ENCODE data around the gene PHTF1.
"Not testable (repeated sequence)": the region's sequence is repeated elsewhere in the genome, so short reads cannot be mapped to it uniquely, and the experiment has no call there.

PHTF1 gene

DNA sequence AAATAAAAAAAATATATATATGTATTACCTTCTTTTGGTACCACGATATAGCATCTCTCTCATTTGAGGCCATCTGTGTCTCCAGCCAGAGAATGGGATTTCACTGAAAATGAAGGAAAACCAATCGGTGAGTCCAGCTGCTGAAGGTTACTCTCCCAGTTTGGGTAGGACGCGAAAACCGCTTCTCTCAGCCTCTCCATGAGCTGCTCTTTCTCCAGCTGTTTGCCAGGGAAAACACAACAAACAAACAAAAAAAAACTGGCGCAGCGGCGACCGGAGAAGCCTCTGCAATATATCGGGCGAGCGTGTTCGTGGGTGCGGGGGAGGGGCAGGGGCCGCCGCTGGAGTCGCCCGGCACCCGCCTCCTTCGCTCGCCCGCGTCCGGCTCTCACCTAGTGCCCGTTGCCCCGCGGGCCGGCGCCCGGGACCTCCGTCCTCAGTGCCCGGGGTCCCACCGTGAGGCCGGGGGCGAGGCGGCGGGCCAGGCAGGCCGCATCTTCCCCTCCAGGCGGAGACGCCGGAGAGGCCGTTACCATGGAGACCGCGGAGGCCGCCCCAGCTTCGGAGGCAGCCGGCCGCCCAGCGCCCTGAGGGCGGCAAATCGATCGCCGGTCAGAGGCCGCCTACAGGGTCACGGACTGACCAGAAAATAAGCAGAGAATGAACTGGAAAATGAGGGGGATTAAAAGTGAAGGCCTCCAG, 504 bp downstream of the PHTF1 start:
- Mint-ChIP-seq H3K4me1 (peaks cover 18% of the 10 kb centered on the region), H3K36me3 (peaks cover 24% of the 10 kb centered on the region), H3K4me3 (peak overlapping the region; percentile 94), H3K27me3 (no peaks in the 10 kb centered on the region), H3K9me3 (no peaks in the 10 kb centered on the region), H3K27ac (peak overlapping the region; percentile 93)
- peak; percentile 81 for ATAC-seq

DNA sequence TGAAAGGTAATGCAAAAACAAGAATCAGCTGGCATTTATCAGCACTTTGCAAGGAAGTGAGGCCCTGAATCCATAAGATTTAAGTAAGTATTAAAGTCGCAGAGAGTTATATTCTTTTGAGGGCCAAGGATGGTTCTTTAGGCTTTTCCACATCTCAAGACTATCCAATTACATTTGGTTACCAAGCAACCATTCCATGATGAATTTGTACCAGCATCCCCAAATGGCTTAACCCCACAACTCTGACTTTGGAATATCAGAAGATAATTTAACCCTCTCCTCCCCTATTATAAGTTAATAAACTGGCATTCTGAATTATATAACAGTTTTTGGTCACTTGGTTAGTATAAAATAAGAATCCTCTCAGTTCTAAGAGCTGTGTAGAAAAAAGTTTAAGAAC, 2.8 kb downstream of the PHTF1 start:
- Mint-ChIP-seq H3K27me3 (no peaks in the 10 kb centered on the region), H3K9me3 (no peaks in the 10 kb centered on the region), H3K36me3 (peaks cover 15% of the 10 kb centered on the region), H3K4me1 (peaks cover 18% of the 10 kb centered on the region), H3K27ac (no peak overlapping the region), H3K4me3 (no peak overlapping the region)
- no peak for ATAC-seq

GRCh38 chr1:113753333-113753732, 6.0 kb downstream of the PHTF1 start:
- H3K27me3 Mint-ChIP-seq, H3K9me3 Mint-ChIP-seq, H3K4me3 Mint-ChIP-seq, H3K27ac Mint-ChIP-seq, ATAC-seq: not testable (repeated sequence)
- Mint-ChIP-seq H3K4me1 (peaks cover 11% of the 10 kb centered on the region), H3K36me3 (peaks cover 26% of the 10 kb centered on the region)

DNA sequence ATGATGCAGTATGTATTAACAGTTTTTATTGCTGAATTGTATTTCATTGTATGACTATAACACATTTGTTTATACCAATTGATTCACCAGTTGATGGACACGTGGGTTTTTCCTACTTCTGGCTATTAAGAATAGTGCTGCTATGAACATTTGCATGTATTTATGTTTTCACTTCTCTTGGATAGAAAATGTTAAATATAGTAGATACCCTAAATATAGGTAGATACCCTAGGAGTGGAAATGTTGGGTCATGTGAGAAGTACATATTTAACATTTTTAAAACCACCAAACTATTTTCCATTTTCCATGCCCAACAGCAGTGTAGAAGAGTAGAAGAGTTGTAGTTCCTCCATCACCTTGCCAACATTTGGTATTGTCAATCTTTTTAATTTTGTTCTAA, 7.8 kb downstream of the PHTF1 start:
- H3K27me3 Mint-ChIP-seq, result no peaks in the 10 kb centered on the region
- H3K4me3 Mint-ChIP-seq, result no peak overlapping the region
- no peaks in the 10 kb centered on the region for H3K9me3 Mint-ChIP-seq
- H3K4me1 Mint-ChIP-seq, result peaks cover 11% of the 10 kb centered on the region
- peaks cover 39% of the 10 kb centered on the region for H3K36me3 Mint-ChIP-seq
- no peak for ATAC-seq
- H3K27ac Mint-ChIP-seq, result no peak overlapping the region

GRCh38 chr1:113751114-113751513, 8.2 kb downstream of the PHTF1 start:
- no peaks in the 10 kb centered on the region for H3K9me3 Mint-ChIP-seq
- no peak overlapping the region for H3K4me3 Mint-ChIP-seq
- no peak overlapping the region for H3K27ac Mint-ChIP-seq
- H3K4me1 Mint-ChIP-seq, result peaks cover 9% of the 10 kb centered on the region
- peaks cover 35% of the 10 kb centered on the region for H3K36me3 Mint-ChIP-seq
- H3K27me3 Mint-ChIP-seq, result no peaks in the 10 kb centered on the region
- no peak for ATAC-seq

DNA sequence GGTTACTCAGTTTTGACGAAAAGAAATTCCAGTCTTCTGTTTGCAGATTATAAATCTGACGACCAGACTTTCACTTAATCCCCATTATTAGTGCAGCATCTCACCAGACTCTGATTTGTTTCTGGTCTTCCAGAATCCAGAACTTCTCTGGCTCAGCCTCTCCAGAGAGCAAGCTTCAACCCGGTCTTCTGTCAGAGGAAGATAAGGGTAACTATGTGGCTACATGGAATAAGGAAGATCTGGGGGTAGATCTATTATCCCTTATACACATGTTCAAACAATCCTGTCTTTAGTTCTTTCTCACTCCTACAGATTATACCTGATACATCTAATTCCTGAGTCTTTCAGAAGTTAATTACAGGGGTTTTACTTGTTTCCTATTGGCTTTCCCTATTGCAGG, 9.9 kb downstream of the PHTF1 start:
- no peak for ATAC-seq
- no peaks in the 10 kb centered on the region for H3K27me3 Mint-ChIP-seq
- H3K4me3 Mint-ChIP-seq, result no peak overlapping the region
- no peaks in the 10 kb centered on the region for H3K4me1 Mint-ChIP-seq
- no peak overlapping the region for H3K27ac Mint-ChIP-seq
- peaks cover 26% of the 10 kb centered on the region for H3K36me3 Mint-ChIP-seq
- no peaks in the 10 kb centered on the region for H3K9me3 Mint-ChIP-seq

DNA sequence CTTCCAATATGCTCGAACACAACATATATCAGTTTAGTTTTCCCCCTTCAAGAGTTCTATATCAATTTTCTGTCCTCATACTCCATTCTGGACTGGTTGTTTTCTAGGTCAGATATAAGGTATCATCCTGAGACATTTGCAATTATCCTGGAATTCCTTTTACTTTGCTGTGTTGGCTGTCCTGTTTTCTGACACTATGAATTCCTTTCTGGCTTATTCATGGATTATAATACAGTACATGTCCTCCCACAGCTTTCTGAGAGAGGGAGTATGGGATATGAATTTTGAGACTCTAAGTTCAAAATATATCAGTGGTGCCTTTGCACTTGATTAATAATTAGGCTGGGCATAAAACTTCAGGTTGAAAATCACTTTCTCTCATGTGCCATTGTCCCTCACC, 11.9 kb downstream of the PHTF1 start:
- H3K27me3 Mint-ChIP-seq, result no peaks in the 10 kb centered on the region
- no peaks in the 10 kb centered on the region for H3K9me3 Mint-ChIP-seq
- no peak for ATAC-seq
- no peak overlapping the region for H3K4me3 Mint-ChIP-seq
- H3K4me1 Mint-ChIP-seq, result no peaks in the 10 kb centered on the region
- H3K27ac Mint-ChIP-seq, result no peak overlapping the region
- peaks cover 31% of the 10 kb centered on the region for H3K36me3 Mint-ChIP-seq

DNA sequence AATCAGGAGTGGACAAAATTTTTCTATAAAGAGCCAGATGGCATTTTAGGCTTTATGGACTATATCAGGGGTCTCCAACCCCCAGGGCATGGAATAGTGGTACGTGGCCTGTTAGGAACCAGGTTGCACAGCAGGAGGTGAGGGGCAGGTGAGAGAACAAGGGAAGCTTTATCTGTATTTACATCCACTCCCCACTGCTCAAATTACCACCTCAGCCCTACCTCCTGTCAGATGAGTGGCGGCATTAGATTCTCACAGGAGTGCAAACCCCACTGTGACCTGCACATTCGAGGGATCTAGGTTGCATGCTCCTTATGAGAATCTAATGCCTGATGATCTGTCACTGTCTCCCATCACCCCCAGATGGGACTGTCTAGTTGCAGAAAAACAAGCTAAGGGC, 13.9 kb downstream of the PHTF1 start:
- no peaks in the 10 kb centered on the region for H3K9me3 Mint-ChIP-seq
- peaks cover 3% of the 10 kb centered on the region for H3K4me1 Mint-ChIP-seq
- H3K27me3 Mint-ChIP-seq, result no peaks in the 10 kb centered on the region
- no peak for ATAC-seq
- peaks cover 33% of the 10 kb centered on the region for H3K36me3 Mint-ChIP-seq
- no peak overlapping the region for H3K4me3 Mint-ChIP-seq
- no peak overlapping the region for H3K27ac Mint-ChIP-seq

DNA sequence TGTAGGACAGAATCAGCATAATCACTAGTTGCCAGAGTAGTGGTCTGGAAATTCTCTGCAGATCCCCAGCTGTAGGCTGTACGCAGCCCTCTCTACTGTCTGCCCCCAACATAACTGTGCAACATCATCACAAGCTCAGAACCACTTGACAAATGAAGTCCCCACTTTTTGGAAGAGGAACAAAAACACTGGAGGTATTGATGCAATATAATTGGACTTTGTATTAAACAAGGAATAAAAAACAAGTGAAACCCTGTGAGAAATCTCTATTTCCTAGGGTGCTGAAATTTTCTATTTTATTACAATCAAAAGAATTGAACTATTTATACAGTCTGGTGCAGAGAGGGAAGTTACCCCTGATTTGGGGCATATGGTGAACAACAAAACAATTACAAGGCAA, 15.2 kb downstream of the PHTF1 start:
- ATAC-seq, result no peak

GRCh38 chr1:113742515-113742914, 16.8 kb downstream of the PHTF1 start:
- Mint-ChIP-seq H3K4me3 (no peak overlapping the region), H3K4me1 (peaks cover 7% of the 10 kb centered on the region), H3K36me3 (peaks cover 34% of the 10 kb centered on the region), H3K9me3 (no peaks in the 10 kb centered on the region), H3K27me3 (no peaks in the 10 kb centered on the region), H3K27ac (no peak overlapping the region)
- no peak for ATAC-seq

More for the DNA sequence above, 15.2 kb downstream of the PHTF1 start:
- Mint-ChIP-seq H3K4me1 (peaks cover 7% of the 10 kb centered on the region), H3K27me3 (no peaks in the 10 kb centered on the region), H3K36me3 (peaks cover 33% of the 10 kb centered on the region), H3K9me3 (no peaks in the 10 kb centered on the region), H3K27ac (no peak overlapping the region), H3K4me3 (no peak overlapping the region)

GRCh38 chr1:113734357-113735055, 24.8 kb downstream of the PHTF1 start:
- no peaks in the 10 kb centered on the region for H3K9me3 Mint-ChIP-seq
- no peaks in the 10 kb centered on the region for H3K27me3 Mint-ChIP-seq
- no peak for ATAC-seq
- H3K4me3 Mint-ChIP-seq, result no peak overlapping the region
- no peak overlapping the region for H3K27ac Mint-ChIP-seq
- peaks cover 66% of the 10 kb centered on the region for H3K36me3 Mint-ChIP-seq
- H3K4me1 Mint-ChIP-seq, result no peaks in the 10 kb centered on the region

DNA sequence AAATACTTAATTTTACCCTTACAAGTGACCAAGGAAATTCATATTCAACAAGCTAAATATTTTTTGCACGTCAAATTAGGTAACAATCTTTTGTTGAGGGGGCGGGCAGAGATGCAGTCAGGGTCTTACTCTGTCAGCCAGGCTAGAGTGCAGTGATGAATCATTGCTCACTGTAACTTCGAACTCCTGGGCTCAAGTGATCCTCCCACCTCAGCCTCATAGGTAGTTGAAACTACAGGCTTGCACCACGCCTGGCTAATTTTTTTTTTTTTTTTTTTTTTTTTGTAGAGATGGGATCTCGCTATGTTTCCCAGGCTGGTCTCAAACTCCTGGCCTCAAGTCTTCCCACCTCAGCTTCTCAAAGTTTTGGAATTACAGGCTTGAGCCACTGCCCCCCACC, 26.5 kb downstream of the PHTF1 start:
- no peaks in the 10 kb centered on the region for H3K4me1 Mint-ChIP-seq
- no peak for ATAC-seq
- no peak overlapping the region for H3K4me3 Mint-ChIP-seq
- no peak overlapping the region for H3K27ac Mint-ChIP-seq
- H3K36me3 Mint-ChIP-seq, result peaks cover 71% of the 10 kb centered on the region
- peaks cover 5% of the 10 kb centered on the region for H3K9me3 Mint-ChIP-seq
- no peaks in the 10 kb centered on the region for H3K27me3 Mint-ChIP-seq

DNA sequence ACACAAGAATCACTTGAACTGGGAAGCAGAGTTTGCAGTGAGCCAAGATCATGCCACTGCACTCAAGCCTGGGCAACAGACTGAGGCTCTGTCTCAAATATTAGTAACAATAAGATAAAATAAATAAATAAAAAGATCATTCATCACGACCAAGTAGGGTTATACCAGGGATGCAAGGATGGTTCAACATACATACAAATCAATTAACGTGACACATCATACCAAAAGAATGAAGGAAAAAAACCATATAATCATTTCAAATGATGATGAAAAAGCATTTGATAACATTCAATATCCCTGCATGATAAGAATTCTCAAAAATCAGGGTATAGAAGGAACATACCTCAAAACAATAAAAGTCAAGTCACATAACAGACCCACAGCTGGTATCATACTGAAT, 38.3 kb downstream of the PHTF1 start:
- peaks cover 10% of the 10 kb centered on the region for H3K9me3 Mint-ChIP-seq
- no peaks in the 10 kb centered on the region for H3K27me3 Mint-ChIP-seq
- ATAC-seq, result no peak
- no peaks in the 10 kb centered on the region for H3K4me1 Mint-ChIP-seq
- peaks cover 87% of the 10 kb centered on the region for H3K36me3 Mint-ChIP-seq
- no peak overlapping the region for H3K27ac Mint-ChIP-seq
- H3K4me3 Mint-ChIP-seq, result no peak overlapping the region

- H3K27me3 Mint-ChIP-seq, H3K4me3 Mint-ChIP-seq, ATAC-seq, H3K27ac Mint-ChIP-seq, H3K9me3 Mint-ChIP-seq, H3K4me1 Mint-ChIP-seq: not testable (repeated sequence)
- H3K36me3 Mint-ChIP-seq, result peaks cover 92% of the 10 kb centered on the region
Measured at GRCh38 chr1:113718621-113719020, 40.7 kb downstream of the PHTF1 start.

DNA sequence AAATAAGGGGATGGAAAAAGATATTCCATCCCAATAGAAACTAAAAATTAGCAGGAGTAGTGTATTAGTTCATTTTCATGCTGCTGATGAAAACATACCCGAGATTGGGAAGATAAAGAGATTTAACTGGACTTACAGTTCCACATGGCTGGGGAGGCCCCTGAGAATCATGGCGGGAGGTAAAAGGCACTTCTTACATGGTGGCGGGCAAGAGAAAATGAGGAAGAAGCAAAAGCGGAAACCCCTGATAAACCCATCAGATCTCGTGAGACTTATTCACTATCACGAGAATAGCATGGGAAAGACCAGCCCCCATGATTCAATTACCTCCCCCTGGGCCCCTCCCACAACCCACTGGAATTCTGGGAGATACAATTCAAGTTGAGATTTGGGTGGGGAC, 41.8 kb downstream of the PHTF1 start:
- not testable (repeated sequence) for ATAC-seq, H3K4me3 Mint-ChIP-seq, H3K27ac Mint-ChIP-seq, H3K27me3 Mint-ChIP-seq, H3K4me1 Mint-ChIP-seq, H3K9me3 Mint-ChIP-seq
- H3K36me3 Mint-ChIP-seq, result peaks cover 92% of the 10 kb centered on the region

GRCh38 chr1:113714606-113715269, 44.5 kb downstream of the PHTF1 start:
- Mint-ChIP-seq H3K36me3 (peaks cover 80% of the 10 kb centered on the region), H3K27me3 (no peaks in the 10 kb centered on the region), H3K9me3 (peaks cover 9% of the 10 kb centered on the region), H3K27ac (no peak overlapping the region), H3K4me1 (no peaks in the 10 kb centered on the region), H3K4me3 (no peak overlapping the region)
- ATAC-seq, result no peak

Measured in stimulated activated memory B cell treated with anti-CD40 and anti-IgM and Interleukin-4, amounts not matched to agents 10 μg/mL and 1 μg/mL and 100 μg/mL, for 72 hours (primary cell).